Measurements from ENCODE around the gene KLKB1. TPM values are rescaled to one million over a fixed set of nuclear protein-coding genes. Genes with fewer than 3 reads are reported as not detected.

Gene KLKB1
- total RNA-seq, 6 experiments from 2014 or later, result 48.1 to 130 (median 75.8) TPM

DNA sequence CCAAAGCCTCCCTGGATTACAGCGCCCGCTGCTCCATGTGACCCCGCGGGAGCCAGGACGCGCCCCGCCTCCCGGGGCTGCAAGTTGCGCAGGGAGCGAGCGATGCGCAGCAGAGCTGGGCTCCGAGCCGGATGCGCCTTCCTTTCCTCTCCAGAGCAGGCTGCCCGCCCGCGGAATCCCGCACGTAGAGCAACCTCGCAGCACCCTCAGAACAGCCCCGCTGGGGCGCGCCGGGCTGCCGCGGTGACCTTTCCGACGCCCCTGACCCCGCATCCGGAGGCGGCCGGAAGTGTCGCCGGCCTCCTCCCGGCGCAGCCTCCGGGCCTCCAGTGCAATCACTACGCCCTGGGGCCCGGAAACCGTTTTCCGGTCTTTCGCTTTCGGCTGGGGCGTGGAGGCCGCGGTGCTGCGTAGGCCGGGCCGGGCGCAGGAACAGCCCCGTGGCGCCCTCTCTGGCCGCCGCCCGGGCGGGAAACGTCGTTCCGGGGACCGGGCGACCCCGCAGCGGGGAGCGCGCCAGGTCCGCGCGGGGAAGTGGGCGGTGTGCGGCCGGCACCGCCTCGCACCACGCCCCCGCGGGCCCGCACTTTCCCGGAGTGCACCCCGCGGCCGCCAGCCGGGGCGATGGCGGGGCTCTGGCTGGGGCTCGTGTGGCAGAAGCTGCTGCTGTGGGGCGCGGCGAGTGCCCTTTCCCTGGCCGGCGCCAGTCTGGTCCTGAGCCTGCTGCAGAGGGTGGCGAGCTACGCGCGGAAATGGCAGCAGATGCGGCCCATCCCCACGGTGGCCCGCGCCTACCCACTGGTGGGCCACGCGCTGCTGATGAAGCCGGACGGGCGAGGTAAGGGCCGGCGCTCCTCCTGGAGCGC lies 35.9 kb upstream of the KLKB1 start, which contains the start of gene CYP4V2:
Gene CYP4V2, plus strand, starts transcription at position 368 of the 866 bp plus-strand sequence. Its CDS starts 257 bp downstream, at position 625.
- Histone ChIP-seq H3K36me3 (no peaks in the 10 kb centered on the region), H3K4me1 (peaks cover 0 to 28% (median 8%) of the 10 kb centered on the region in 4 donors), H3K4me3 (peak within 1 kb of the TSS; percentile 88 to 92 (median 88)), H3K27ac (peak within 1 kb of the TSS; percentile 97 to 98 (median 98)), H3K9me3 (no peaks in the 10 kb centered on the region), H3K27me3 (no peaks in the 10 kb centered on the region)
- no CpG with 5 or more reads among the region's 107 CpGs for WGBS (ENCODE audit: insufficient coverage, low coverage, low lambda C conversion rate, missing lambda C conversion rate)
- TF ChIP-seq, protein P1, sequence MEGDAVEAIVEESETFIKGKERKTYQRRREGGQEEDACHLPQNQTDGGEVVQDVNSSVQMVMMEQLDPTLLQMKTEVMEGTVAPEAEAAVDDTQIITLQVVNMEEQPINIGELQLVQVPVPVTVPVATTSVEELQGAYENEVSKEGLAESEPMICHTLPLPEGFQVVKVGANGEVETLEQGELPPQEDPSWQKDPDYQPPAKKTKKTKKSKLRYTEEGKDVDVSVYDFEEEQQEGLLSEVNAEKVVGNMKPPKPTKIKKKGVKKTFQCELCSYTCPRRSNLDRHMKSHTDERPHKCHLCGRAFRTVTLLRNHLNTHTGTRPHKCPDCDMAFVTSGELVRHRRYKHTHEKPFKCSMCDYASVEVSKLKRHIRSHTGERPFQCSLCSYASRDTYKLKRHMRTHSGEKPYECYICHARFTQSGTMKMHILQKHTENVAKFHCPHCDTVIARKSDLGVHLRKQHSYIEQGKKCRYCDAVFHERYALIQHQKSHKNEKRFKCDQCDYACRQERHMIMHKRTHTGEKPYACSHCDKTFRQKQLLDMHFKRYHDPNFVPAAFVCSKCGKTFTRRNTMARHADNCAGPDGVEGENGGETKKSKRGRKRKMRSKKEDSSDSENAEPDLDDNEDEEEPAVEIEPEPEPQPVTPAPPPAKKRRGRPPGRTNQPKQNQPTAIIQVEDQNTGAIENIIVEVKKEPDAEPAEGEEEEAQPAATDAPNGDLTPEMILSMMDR (IDR thresholded peaks at IDR 0.05), result peak; percentile 36 to 59 (median 42)
- peak; percentile 75 for TF ChIP-seq POLR2A (IDR thresholded peaks at IDR 0.05)
- ATAC-seq (peak; percentile 82 to 90 (median 84)), DNase-seq (peak; percentile 90 to 91 (median 90))
- intact Hi-C loops (cut with DNase I), result no loop called here

DNA sequence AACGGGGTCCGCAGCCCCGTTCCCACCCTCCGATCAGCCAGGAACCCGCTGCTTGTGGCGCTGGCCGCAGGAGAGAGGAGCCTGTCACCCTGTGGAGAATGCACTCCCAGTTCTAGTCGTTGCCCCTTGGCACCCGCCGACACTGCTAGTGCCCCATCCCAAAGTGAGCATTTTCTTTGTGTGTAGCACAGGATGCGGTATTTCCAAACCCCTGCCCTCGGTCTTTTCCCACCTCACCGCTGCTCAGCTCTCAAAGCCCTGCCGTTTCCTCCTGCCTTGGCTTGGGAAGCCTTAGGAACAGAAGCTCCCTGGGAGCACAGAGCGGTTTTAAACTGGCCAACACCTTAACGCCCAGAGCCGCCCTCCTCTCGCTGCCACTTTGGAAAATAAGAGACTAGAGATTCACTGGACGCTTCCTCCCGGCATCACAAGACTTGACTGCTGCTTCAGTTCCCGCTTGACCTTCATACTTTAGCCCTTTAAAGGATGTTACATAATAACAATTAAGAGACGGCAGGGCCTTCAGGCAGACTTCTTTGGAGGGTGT lies 35.2 kb upstream of the KLKB1 start:
- peak; percentile 49 to 61 (median 58) for DNase-seq
- H3K4me1 ChIP-seq, result peaks cover 0 to 28% (median 8%) of the 10 kb centered on the region in 4 donors
- TF ChIP-seq POLR2A (IDR thresholded peaks at IDR 0.05), result no peak
- TF ChIP-seq, protein P1 (IDR thresholded peaks at IDR 0.05), result no peak
- H3K9me3 ChIP-seq, result no peaks in the 10 kb centered on the region
- H3K4me3 ChIP-seq, result peak overlapping the region; percentile 88 to 92 (median 88)
- peak overlapping the region; percentile 97 to 98 (median 98) for H3K27ac ChIP-seq
- no peaks in the 10 kb centered on the region for H3K27me3 ChIP-seq
- peak; percentile 29 to 42 (median 40) for ATAC-seq
- peaks cover 0 to 3% (median 1%) of the 10 kb centered on the region in 4 donors for H3K36me3 ChIP-seq
- intact Hi-C loops (cut with DNase I), result no loop called here
- WGBS (ENCODE audit: insufficient coverage, low coverage, low lambda C conversion rate, missing lambda C conversion rate), result 0% methylated on average over 12 of the region's 22 CpGs

DNA sequence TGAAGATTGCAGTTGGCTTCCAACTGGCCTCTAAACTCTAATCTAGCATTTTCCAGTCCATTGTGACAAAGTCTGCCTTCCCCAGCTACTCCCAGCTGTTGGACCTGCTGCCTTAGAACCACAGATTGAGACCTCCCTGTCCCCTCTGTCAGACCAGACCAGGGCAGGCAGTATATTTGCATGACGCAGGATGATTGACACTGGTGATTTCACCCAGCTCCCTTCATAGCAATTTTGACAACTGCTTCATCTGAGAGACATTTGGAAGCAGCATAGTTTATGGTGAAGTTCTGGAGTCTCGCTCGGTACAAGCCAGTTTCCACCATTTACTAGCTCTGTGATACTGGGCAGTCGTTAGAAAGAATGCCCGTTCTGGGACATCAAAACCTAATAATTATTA lies 33.5 kb upstream of the KLKB1 start:
- ATAC-seq, result no peak
- peaks cover 0 to 28% (median 8%) of the 10 kb centered on the region in 4 donors for H3K4me1 ChIP-seq
- H3K36me3 ChIP-seq, result peaks cover 0 to 8% (median 6%) of the 10 kb centered on the region in 4 donors
- no peak for DNase-seq
- peak overlapping the region in 1 of 3 donors; percentile 97 for H3K27ac ChIP-seq
- WGBS (ENCODE audit: insufficient coverage, low coverage, low lambda C conversion rate, missing lambda C conversion rate), result 100% methylated on average over 4 of the region's 5 CpGs
- H3K9me3 ChIP-seq, result no peaks in the 10 kb centered on the region
- TF ChIP-seq POLR2A (IDR thresholded peaks at IDR 0.05), result no peak
- TF ChIP-seq, protein P1 (IDR thresholded peaks at IDR 0.05), result no peak
- intact Hi-C loops (cut with DNase I), result no loop called here
- no peaks in the 10 kb centered on the region for H3K27me3 ChIP-seq
- no peak overlapping the region for H3K4me3 ChIP-seq

DNA sequence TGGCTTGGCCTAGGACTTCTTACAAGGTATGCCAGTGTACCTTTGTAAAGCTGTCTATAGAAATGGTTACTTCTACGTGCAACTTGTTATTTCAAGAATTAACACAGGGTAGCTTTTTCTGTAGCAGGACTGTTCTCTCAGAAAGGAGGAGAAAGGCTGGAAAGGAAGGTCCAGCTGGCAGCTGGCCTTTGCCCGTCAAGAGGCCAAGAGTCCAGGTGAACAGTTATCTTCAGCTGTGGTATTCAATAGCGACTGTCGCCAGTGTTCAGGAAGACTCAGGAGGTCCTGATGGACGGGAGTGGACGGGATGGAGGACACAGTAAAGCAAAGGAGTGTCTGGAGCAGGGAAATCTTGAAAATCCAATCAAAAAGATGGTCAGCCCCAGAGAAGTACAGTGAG lies 31.2 kb upstream of the KLKB1 start:
- no peak for TF ChIP-seq POLR2A (IDR thresholded peaks at IDR 0.05)
- TF ChIP-seq, protein P1 (IDR thresholded peaks at IDR 0.05), result no peak
- H3K9me3 ChIP-seq, result no peaks in the 10 kb centered on the region
- DNase-seq, result peak; percentile 35 to 68 (median 66)
- peak in 1 of 4 donors; percentile 9 for ATAC-seq
- WGBS (ENCODE audit: insufficient coverage, low coverage, low lambda C conversion rate, missing lambda C conversion rate), result 18% methylated on average over 5 of the region's 6 CpGs
- peaks cover 0 to 17% (median 6%) of the 10 kb centered on the region in 4 donors for H3K36me3 ChIP-seq
- H3K4me1 ChIP-seq, result peaks cover 0 to 16% (median 8%) of the 10 kb centered on the region in 4 donors
- H3K27me3 ChIP-seq, result no peaks in the 10 kb centered on the region
- no peak overlapping the region for H3K27ac ChIP-seq
- intact Hi-C loops (cut with DNase I), result no loop called here
- no peak overlapping the region for H3K4me3 ChIP-seq

Data from right lobe of liver (tissue), 6 donors.